ENCODE measurements around the gene DLEU7.

Gene DLEU7

DNA sequence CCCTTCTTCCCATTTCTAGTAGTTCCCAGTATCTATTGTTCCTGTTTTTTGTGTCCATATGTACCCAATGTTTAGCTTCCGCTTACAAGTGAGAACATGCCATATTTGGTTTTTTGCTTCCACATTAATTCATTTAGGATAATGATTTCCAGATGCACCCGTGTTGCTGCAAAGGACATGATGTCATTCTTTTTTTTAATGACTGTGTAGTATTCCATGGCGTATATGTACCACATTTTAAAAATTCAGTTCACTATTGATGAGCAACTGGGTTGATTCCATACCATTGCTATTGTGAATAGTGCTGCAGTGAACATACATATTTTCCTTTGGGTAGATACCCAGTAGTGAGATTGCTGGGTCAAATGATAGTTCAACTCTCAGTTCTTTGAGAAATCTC lies 50.5 kb downstream of the DLEU7 start:
- no peak for DNase-seq (ENCODE audit: low spot score)

DNA sequence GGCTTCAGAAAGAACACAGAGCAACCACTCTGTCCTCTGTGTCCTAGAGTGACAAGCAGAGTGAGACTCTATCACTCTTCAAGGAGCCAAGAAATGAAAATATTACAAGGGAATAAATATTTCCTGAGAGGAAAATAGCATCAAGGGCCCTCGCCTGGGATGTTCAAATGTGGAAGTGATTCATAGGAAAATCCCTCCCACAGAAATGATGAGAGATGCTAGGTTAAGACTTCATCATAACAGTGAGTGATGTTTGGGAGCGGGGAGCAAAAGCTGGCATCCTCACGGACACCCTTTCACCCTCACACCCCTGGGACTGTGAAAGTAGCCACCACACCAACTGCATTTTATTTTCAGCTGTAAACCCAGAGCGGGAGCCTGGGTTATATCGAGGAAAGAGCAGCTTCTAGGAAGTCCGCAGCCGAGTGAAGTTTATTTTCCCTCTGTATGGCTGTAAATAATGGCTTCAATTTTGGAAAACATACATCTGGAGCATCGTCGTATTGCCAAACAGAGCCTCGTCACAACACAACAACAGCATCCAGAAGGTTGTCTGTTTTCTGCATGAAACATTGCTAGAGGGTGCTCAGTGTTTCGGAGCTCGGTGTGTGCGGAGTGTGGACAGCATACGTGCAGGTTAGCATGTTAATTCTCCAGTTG lies 54.8 kb downstream of the DLEU7 start:
- no peak for DNase-seq (ENCODE audit: low spot score)

DNA sequence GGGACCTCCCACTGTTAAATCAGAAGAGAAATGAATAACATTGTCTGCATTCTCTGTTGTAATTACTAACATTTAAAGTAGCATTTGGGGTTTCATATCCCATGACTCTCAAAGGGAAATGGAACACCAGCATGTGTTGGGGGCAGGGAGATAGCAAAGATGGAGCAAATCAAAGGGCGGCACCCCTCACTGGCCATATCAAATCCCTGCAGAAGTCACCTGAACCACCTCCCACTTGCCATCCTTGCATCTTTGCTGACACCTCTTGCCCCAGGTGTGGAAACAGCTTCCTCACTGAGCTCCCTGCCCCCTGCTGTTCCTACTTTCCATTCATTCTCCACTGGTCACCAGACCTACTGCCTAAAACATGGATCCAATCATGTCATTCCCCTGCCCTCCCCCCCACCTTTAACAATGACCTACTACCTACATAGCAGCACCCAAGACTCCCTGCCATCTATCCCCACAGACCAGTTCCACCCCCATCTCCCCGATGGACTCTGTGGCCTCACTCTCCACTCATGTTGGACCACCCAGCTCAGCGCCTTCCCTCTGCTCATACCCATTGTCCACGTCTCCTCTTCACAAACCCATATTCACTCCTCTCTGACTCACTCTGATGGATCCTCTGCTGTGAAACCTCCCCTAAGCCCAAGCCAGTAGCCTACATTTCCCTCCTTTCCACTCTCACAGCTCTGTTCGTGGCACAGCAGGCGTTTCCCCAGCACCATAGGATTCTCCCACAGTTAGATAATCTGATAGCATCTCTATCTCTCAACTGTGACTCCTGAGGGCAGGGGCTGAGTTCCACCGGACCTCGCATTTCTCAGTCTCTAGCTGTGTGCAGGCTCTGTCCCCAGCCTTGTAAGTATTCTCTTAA lies 55.9 kb downstream of the DLEU7 start:
- no peak for DNase-seq (ENCODE audit: low spot score)

DNA sequence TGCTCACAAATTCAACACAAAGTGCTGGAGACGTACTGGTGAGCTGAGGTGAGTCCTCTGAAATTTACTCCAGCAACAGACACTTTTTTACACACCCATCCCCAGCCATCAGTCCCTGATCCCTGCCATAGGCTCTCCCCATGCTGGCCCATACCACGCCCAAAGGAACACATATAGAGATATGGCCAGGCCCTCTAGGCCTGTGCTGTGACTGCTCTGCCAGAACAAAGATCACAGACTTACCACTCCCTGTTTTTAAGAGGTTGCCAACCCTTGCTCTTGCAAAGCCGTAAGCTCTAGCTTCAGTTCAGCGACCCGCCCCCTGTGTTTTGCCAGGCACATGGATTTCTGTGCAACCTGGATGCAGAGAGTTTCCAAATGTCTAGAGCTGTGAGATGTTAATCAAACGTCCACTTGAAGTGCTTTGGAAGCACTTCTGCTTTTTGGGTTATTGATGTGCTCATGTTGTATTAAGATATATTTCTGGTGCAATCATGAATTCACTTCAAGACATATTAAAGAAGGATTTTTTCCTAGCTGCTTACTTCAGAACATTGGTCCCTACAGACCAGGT lies 59.7 kb downstream of the DLEU7 start:
- DNase-seq (ENCODE audit: low spot score): no peak

DNA sequence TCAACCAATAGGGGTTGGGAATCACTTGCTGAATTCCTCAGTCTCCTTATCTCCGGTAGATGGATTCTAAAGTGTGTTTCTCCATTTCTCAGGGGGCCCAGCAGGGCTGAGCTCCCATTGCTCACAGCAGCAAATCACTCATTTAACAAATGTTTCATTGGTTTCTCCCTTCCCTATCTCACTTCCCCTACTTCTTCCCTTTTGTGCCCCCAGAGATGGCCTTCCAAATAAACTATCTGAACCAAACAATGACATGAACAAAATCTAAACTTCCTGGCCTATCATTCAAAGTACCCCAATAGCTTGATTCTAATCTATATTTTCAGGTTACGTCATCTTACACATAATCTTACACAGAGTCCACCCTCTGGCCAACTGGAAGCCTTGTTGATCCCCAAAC lies 60.4 kb downstream of the DLEU7 start:
- DNase-seq (ENCODE audit: low spot score): no peak

DNA sequence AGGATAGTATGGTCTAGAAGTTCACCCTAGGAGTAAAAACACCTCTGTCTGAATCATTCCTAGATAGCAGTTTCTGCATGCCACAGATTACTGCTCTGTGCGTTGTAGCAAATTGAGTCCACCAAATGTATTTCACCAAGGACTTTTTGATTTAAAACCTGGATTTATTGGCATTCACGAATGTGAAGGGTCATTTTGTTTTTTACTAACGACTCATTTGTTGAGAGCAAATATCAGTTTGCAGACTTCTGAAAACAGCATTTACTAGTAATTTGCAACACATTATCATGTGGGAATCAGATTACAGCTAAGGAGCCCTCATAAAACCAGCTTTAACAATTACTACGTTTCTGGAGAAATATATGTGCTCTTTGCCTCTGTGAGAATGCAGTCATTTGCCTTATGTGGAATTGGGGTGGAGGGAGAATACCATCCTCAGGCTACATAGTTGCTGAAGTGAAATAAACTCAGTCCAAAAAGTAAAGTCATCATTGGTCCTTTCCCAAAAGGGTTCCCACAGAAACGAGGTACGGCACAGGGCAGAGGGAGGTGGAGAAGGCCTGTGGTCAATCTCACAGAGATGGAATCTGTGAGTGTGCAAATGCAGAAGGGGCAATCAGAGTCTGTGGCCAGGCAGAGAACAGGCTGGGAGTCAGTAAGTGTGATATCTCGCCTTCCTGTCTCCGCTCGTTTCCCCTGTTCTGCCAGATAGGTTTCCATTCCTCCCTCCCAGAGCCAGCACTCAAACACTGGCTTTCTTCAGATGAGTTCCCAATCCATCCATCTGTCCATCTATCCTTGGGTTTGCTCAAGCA lies 63.1 kb downstream of the DLEU7 start:
- DNase-seq (ENCODE audit: low spot score): no peak

DNA sequence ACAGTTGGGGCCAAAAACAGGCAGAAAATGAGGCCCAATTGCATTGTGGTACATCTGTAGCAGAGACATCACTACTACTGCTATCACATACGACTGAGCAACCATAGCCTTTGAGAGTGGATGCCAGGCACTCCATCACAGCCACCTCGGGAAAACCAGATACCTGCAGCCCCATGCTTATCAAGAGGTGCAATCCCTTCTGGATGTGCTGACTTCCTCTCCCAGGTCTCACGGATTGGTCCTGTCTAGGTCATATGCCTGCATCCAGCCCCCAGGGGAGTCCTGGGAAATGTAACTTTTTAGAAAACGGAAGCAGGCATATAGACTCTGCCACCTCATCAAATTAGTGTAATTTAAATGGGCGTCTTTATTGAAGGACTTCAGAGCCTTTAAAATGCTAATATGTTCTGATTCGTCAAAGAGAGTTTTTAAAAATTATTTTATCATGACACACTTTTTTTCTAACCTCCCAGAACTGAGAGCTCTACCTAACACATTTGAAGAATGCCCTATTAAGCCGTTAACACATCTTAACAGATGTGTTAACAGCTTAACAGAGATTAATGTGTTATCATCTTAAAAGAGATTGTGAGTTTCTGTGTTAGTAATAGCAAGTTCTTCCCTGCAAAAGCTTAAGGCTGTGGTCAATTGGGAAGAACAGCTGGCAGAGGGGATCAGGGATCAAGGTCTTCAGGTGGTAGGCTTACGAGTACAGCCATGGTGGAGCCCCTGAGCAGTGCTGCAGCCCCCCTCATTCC lies 63.9 kb downstream of the DLEU7 start:
- DNase-seq (ENCODE audit: low spot score): no peak

Measured in germinal center (tissue), 1 donor.